Subcutaneous adipose tissue (tissue), 4 donors: Measurements from ENCODE around the gene EIF4B. TPM values are rescaled to one million over a fixed set of nuclear protein-coding genes. Genes with fewer than 3 reads are reported as not detected.

Experiments
- CTCF ChIP-seq: fragments of 450-650 bp; IDR thresholded peaks from one replicate; pipeline ENCODE4 v1.5.1; 2016; ENCODE audit warnings: low read depth, mild to moderate bottlenecking, control low read depth, antibody characterized with exemption, moderate library complexity
- total RNA-seq, 4 donors: library from RNA; depleted of rRNA; stranded (reverse); fragments of >200 nt; gene quantifications; one replicate each; pipeline ENCODE4 v1.1.0, GENCODE V29; 2016

EIF4B gene
- total RNA-seq, 4 donors from 2014 or later = 471 to 677 (median 528) TPM

- TF ChIP-seq CTCF = no peak
Measured at GRCh38 chr12:53058674-53059433, 52.6 kb downstream of the EIF4B start.

GRCh38 chr12:53059434-53060063 is 53.3 kb downstream of the EIF4B start:
- no peak for TF ChIP-seq CTCF

GRCh38 chr12:53060064-53060720 is 53.9 kb downstream of the EIF4B start:
- no peak for TF ChIP-seq CTCF

GRCh38 chr12:53060721-53061276 is 54.5 kb downstream of the EIF4B start:
- no peak for TF ChIP-seq CTCF

GRCh38 chr12:53061404-53062010 is 55.3 kb downstream of the EIF4B start:
- no peak for TF ChIP-seq CTCF

- no peak for TF ChIP-seq CTCF
Measured at GRCh38 chr12:53062011-53062961, 56.0 kb downstream of the EIF4B start.
